HCEC 1CT (cell line): ENCODE results near the gene SYNE1.
"Not testable (repeated sequence)": the region's sequence is repeated elsewhere in the genome, so short reads cannot be mapped to it uniquely, and the experiment has no call there.

Experiments used
- DNase-seq: peaks from one replicate; pipeline ENCODE4 v3.0.0-alpha.2; 2017

SYNE1 gene

DNA sequence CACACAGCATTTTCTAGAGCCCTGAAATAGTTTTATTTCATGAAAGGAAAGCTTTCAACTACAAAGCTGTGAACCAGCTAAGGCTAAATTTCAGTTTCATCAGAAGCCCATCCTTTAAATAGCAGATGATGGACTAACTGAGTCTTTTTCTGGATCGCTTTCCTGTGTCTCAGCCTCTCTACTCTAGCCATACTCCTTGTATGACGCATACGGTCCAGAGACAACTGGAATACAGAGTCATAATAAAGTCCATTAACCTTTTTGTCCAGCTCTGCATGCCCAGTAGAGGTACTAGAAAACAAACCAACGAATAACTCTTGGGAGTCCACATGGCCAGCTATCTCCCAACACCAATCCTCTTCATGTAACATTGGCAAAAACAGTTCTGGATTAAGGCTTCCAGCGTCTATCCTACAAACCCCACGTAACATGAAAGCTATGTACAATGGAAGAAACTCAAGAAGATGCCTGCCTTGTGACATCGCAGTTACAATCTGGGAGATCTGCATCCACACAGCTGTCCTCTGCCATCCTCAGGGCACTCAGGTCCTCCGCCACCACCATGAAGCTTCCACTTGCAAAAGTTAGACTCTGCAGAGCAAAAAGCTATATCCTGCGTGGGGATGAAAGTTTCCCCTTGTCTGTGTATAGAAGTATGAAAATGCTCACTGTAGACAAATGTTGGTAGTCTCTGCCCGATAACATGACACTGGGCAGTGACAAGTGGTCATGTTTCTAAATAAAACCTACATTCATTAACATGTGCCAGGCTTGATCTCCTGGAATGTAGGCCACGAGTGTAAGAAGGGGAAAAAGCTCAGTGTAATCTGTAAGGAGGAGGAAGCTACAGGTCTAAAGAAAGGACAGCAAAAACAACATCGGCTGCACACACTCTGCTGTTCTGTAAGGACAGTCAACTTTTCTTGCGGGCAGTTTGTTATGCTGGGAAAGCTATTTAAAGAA is 469.2 kb downstream of the SYNE1 start:
- DNase-seq = no peak

DNA sequence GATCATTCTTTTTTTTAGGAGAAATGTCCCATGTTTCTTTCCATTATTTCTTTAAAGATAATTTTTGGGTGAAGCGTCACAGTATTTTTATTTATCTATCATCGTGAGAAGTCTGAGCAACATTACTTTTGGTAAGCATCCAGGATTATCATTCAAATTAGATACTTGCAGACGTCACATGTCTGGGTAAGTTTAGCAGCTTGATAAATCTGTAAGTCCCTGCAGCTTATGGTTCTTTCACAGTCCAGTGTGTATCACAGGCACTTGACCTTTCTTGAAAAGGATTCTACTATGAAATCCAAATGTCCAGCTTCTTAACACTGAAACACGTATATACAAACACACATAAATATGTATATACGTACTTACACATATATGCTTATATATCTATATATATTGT is 470.3 kb downstream of the SYNE1 start:
- DNase-seq = no peak

DNA sequence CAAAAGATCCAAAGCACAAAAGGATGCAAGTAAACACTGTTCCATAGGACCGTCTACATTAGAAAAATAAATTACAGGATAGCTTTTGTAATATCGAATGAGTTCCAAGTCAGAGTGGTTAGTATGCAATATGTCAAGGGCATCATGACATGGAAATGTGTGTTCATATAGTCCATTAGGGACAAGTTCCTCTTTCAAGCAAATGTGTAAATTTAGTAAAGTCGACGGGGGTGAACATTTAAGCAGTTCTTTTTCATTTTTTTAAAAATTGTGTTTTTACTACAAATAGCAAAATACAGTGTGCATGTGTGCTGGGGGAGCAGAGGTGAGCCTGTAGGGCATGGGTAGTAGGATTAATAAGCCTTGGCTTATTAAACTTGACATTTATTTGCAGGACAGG is 470.7 kb downstream of the SYNE1 start:
- DNase-seq = no peak

DNA sequence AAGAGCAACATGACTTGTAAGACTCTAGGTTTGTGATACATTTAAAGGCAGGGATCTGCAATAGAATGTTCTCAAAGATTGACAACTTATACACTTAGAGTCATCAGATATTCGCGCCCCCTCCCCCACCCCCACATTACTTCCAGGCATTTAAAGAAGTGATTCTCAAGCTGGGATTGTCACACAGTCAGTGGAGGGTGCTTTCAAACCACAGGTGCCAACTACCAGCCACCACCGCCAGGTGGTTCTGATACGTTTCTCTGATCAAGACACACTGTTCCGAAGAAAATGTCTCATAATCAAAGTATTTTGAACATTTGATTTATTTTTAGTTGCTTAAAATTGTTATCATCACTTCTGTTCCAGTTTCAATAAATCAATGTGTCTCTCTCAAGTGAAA is 472.2 kb downstream of the SYNE1 start:
- no peak for DNase-seq

DNA sequence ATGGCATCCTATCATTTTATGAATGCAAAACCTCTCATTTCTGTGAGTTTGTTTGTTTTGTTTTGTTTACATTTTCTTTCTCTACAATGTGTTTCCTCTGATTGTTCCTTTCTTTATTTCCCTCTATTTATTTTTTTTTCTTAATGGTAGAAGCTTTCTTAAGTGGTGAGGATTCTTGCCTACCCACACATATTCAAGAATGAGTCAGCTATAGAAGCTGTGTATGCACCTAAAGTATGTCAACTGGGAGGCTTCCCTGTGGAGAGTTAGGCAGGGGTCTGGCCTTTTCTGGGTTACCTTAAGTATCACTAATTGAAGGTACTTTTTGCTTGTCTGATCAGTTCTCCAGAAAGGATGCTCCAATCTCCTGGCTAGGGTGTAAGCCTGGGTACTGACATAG is 475.7 kb downstream of the SYNE1 start:
- DNase-seq = peak; percentile 34

DNA sequence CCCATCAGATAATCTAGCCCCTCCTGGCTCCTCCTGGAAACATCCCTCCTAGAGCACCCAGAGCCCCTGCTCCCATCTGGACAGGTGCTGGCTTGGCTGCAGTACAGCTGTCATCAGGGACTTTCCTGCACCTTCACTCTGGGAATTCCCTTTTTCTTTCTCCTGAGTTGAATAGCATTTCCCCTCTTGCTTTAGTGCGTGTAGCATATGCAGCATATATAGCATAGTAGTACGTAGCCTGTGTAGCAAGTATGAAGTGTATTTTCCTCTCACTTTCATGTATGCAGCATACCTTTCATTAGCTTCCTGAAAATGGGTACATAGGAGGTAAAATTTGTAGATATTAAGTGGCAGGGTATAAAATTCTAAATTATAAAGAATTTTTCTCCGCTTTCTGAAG is 476.8 kb downstream of the SYNE1 start:
- no peak for DNase-seq

DNA sequence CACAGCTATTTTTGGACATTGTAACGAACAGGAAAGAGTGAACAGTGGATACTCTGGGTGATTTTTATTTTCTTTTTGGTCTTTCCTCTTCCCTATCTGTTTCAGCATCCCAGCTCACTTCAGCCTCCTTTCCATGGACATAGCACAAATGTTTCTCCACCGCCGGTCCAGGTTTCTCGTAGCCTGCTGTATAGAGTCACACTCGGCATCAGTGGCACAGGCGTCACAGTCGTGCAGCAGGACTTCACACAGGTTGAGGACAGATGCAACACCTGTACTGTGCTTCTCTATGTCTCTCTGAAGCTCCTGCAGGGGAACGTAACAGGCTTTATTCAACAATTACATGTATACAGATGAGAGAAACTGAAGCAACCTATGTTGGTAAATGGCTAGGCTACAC is 481.4 kb downstream of the SYNE1 start:
- DNase-seq = no peak

DNA sequence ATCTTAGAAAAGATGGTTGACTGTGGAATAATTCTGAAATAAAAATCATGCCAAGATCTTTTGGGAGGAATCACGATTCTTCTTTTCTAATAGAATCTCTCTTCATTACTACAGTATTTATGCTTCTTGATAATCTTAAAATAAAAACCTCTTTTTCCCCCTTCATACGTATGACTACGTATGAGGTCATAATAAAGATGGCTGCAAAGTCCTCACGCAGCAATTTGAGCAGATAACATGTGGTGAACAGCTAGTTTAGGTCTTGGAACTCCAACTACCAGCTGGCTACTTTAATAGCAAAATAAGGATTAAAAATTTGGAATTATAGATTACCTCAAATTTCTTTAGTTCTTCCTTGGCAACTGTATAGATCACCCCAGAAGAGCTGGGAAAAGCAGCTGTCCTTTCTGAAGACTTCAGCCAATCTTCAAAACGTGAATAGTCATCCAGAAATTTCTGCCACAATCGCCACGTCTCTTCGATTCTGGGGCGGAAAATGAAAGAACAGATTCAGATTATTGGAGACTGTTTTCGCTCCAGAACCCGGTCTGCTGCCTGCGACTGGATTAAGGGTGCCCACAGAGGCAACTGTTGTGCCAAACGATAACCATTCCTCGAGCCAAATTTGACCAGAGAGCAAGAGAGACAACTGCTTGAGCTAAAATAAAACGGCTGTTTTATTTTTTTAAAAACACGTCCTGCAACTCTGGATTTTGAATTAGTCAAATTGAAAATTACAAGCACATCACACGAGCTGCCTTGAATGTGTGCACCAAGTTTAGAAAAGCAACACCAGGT is 482.4 kb downstream of the SYNE1 start:
- DNase-seq = no peak

DNA sequence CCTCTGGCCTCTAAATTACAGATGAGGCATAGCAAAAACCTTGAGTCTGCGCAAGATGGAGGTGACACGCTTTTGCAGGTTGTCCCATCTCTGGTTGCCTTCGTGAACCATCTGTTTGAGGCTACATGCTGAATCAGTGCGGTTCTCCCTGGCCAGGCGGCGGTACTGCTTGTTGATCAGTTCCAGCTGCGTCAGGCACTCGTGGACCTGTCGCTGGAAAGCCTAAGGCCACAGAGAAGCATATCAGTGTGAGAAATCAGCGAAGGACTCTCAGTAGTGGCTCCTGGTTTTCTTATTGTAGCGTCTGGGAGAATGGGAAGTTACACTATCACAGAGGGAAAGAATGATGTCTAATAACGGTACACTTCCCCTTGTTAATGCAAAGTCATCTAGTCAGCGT is 485.2 kb downstream of the SYNE1 start:
- no peak for DNase-seq

DNA sequence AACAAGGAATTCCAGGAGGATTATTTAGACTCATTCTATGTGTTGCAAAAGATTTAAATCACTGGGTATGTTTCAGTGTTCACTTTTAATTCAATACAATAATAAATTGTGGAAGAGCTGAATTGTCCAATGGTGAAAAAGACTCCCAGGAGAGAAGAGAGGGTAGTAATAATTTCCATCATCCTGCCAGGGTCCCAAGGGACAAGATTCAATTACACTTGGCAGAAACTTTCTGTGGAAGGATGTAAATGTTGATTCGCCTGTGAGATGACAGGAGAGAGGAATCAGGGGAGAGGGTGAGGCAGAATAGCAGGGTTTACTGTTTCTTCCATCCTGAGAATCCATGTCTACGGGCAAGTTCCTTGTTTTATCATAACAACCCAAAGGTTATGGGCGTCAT is 487.0 kb downstream of the SYNE1 start:
- DNase-seq = no peak

DNA sequence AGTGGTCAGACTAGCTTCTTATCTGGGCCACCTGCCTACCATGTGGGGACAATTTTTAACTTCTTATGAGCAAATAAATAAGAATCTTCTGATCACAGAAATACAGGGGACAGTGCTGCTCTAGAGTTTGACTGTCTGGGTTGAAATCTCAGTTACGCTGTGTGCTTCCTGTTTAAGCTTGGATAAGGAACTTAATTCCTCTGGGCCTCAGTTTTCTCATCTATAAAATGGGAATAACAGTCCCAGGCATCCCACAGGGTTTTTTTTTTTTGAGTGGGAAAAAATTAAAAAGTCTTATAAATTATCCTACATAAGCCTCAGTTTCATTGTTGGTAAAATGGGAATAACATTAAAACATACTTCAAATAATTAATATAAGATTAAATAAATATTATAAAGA is 488.8 kb downstream of the SYNE1 start:
- DNase-seq = no peak

DNA sequence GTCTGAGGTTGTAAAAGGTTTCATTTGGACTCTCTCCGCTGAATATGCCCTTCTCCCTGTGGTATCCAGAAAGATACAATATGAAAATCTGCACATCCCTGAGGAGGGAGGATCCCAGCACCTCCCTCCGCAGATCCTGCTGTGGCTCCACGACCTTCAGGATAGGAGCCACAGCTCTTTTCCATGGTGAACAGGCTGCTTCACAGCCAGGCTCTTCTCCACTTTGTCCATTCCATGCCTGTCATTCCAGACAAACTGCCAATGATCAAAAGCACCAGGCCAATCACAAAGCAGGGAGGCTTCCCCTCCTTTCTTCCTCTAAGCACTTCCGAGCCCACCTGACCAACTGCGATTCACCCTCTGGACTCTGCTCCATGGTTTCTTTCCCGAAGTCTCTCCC is 489.9 kb downstream of the SYNE1 start:
- no peak for DNase-seq

DNA sequence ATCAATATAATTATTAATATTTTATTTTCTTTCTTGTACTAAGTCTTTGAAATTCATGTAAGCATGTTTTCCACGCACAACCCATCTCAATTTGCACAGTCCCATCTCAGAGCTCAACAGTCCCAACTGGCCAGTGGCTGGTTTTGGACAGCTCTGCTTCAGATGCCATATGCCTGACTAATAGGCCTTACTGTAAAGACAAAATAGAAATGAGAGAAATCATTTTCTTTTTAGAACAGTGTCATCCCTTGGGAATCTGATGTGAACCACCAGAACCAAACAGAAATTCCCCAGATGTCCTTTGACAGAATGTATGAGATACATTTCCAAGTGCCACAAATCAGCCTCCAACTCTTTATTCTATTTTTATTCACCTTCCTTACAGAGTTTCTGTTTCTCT is 490.8 kb downstream of the SYNE1 start:
- DNase-seq = peak; percentile 86

DNA sequence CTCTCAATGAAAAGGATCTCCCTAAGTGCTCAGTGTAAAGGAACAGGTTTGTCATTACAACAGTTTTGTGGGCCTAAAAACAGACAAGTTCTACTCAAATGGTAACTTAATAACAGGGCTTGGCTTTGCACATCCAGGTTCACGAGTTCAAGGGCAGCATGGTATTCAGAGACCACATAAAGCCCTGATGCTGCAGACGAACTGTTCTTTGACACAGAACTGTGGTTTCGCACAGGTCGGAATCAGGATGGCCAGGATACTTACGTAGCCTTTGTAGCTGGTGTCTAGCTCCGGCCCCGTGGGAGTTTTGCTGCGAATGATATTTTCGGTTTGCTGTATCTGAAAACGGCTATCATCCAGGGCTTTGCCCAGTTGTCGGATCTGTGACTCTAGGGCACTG is 493.8 kb downstream of the SYNE1 start:
- DNase-seq = no peak

DNA sequence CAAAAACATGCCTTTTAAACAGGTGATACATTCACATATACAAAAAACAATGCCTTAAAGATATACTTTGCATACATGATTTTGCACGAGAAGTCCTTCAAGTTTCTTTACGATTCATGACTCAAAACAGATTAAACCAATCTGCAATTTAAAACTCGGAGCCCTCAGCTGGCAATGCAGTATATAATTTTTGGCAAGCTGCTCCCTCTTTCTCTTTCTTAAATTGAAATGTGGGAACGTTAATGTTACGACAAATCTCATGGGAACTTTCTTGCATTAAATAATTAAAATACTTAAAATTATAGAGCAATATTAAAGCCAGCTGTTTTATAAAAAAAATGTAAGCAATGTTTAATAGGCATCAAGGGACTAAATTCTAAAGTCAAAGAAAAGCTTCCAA is 495.1 kb downstream of the SYNE1 start:
- no peak for DNase-seq

DNA sequence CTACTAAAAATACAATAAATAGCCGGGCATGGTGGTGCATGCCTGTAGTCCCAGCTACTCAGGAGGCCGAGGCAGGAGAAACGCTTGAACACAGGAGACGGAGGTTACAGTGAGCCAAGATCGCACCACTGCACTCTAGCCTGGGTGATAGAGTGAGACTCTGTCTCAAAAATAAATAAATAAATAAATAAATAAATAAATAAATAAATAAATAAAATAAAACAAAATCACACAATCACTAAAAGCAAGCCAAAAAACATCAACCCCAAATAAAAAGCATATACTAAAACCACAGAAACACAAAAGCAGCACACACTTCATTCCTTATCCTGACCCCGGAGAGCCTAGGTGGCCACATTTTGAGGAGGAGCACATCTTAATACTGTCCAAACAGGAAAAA is 498.8 kb downstream of the SYNE1 start:
- DNase-seq = not testable (repeated sequence)

DNA sequence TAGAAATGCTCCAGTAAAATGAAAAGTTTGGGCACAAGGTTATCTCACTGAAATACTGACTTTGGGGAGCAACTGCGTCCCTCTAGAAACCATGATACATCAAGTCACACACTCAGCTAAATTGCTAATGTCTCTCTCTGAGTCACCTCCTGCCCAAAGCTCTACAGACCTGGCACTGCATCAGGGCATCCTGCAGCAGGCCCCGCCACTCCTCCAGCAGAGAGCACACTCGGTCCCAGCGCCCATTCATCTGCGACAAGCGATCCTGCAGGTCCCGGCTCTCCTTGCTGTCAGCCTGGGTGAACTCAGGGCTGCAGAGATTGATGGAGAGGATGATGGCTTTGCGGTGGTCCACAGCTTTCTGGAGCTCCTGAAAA is 500.7 kb downstream of the SYNE1 start:
- no peak for DNase-seq

DNA sequence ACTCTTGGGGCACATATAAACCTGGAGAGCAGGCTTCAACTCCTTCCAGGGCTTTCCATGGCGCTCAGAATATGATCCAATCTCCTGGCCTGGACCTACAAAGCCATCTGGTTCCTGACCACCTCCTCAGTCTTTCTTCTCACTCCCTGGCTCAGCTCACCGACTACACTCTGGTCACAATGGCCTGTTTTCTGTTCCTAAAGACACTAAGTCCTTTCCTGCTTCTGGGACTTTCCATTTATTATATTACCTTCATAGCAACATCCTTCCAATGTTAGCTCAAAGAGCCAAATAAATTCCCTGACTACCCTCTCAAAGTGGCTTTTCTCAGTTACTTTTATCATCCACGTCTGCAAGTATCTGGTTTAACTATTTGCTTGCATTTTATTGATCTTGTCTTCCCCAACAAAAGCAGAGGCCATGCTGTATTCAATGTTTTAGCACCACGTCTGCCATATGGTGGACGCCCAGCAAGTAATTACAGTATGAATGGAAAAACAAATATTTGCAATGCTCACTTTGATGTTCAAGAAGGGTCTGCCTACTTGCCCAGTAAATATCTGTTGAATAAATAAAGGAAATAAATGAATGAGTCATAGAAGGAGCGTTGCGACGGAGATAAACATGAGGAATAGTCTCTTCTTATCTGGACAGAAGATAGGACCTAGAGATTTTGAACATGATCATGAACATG is 501.3 kb downstream of the SYNE1 start:
- no peak for DNase-seq

DNA sequence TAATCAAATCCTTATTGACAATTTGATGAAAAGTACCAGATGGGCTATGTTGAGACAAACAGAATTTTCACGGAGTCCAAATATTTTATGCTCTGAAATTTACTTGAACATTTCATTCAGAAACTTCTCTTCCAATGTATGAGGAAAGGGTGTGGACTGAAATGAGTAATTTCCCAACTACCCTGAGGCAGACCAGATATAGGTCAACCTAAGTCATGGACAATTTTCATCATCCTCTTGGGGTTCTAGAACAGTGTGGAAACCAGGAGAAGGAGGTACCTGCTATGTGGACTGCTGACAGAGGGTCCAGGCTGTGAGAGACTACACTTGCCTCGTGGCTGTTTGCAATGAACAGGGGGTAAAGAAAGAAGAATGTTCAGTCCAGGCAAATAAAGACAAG is 506.7 kb downstream of the SYNE1 start:
- DNase-seq = no peak

DNA sequence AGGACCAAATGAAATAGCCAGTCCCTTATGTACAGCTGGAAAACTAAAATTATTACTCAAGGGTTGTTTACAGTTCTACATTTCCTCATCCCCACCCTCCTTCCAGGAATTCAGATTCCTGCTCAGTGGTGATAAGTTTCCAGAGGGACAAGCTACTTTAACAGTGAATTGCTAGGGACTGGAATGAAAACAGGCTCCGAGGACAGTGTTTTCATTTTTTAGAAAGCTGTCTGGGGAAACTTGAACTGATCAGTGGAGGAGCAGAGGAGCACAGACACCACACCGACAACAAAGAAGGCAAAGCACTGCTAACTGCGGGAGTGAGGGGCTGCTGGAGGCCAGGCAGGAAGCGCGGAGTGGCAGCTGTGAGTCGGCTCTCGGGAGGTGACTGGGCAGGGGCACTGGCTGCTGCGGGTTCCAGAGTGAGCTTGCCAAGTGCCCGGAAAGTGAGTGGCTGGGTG is 507.4 kb downstream of the SYNE1 start:
- DNase-seq = no peak

DNA sequence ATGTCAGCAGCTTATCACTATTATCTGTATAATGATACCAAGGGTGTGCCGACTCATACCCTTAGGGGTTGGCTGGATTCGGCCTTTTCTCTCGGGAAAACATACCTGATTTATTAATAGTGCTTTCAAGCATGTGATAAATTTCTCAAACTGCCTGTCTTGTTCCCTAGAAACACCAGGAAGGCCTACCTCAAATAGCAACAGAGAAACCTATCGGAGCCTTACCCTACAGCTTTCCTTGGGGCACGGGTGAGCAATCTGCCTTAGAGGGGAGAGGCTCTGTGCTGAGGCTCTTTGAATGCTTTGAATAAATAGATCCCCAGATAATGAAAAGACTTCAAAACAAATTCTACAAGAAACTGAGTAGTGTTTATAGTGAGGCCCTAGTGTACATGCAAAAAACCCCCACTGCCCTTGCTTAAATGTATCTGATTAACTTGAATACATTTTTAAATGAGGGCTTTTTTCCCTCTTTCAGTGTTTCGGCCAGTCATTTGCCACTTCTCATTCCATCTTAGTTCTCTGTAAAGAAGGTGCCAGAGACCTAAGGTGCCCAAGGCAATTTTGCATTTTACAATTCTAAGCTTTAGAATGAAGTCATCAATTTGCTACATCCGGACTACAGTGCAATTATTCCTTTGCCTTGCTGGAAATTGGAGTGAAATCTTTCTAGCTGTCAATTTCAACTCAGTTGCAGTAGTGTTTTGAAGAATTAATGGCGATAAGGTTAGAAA is 509.6 kb downstream of the SYNE1 start:
- no peak for DNase-seq

DNA sequence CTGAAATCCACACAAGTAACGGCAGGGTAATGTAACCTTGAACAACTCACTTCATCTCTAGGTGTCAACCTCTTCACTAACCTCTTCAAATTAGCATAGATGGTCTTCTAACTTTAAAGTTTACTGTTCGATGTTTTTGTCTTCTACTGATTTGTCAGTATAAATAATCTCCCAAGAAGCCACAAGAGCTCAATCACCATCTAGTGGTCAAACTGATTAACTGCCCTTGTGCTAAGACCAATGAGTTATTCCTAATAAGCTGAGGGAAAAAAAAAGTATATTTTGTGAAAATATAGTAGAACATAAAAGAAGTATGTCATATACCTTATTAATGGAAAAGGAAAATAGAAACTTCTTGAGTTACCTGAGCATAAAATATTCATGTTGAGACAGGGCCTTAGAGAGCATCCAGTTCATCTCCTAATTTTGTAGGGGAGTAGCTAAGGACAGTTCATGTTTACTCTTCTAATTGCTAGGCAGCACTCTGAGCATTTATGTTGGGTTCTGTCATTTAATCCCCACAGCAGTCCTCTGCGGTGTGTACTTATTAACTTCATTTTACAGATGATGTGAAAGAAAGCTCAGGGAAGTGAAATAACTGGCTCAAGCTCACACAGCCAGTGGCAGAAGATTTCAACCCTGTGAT is 512.6 kb downstream of the SYNE1 start:
- DNase-seq = peak; percentile 72
